ENCODE data around the gene LDLRAD3. TPM values are rescaled to one million over a fixed set of nuclear protein-coding genes. Genes with fewer than 3 reads are reported as not detected.

Gene LDLRAD3
- polyA plus RNA-seq, 1 donor (not counting 4 experiments of a cell fraction or from before 2014, with no cell fraction given), result 13.1 TPM

DNA sequence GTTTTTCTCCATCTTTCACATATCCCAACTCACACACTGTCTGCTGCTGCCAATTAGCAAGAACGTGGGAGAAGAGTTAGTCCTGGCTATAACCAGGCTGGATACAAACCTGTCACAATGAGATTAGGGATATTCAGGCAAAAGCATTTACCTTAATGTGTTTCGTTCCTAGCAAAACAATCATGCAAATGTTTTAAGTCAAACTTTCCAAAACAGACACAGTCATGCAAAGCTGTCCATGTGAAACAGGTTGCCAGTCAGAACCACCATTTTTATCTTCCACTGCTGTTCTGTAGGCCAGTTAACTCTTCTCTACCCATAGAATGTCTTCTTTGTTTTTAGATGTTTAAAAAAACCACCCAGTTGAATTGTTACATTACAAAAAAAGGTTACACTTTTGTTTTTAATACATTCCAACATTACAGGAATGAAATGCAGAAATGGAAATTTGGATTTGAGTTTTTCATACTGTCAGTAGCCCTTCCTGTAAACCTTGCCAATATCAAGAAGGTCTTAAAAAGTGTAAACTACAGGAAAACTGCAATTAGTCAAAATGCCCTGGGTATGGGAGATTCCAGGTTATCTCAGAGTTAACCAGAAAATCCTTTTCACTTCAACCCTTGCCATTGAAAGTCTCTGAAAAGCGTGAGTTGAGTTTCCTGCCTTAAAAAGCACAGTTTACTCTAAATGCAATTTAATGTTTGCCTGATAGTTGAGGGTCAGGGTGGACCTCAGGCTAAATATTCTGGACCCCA is 34.2 kb upstream of the LDLRAD3 start:
- no peak overlapping the region for H3K4me2 ChIP-seq (ENCODE audit: control insufficient read depth, extremely low read depth, insufficient read depth, low read depth, low read length)
- peaks cover 18% of the 10 kb centered on the region for H3K4me1 ChIP-seq (ENCODE audit: control insufficient read depth, extremely low read depth, insufficient read depth, low read length)
- DNase-seq (ENCODE audit: low read depth, low spot score) (no peak), FAIRE-seq (no peak)
- no peaks in the 10 kb centered on the region for H3K27me3 ChIP-seq (ENCODE audit: control insufficient read depth, extremely low read depth, insufficient read depth, low read length)
- no peaks in the 10 kb centered on the region for H3K79me2 ChIP-seq (ENCODE audit: control insufficient read depth, insufficient read depth, low read length)
- H2AFZ ChIP-seq (ENCODE audit: control insufficient read depth, low read length), result no peak overlapping the region
- no peak overlapping the region for H3K4me3 ChIP-seq (ENCODE audit: control insufficient read depth in 2 of 3, extremely low read depth in 1 of 3, insufficient read depth in 2 of 3, low read depth in 1 of 3, low read length in 3 of 3)
- no peak overlapping the region for H3K9ac ChIP-seq (ENCODE audit: control insufficient read depth, extremely low read depth, insufficient read depth, low read length)
- TF ChIP-seq EZH2 (IDR thresholded peaks at IDR 0.05; ENCODE audit: low read length), result no peak
- H4K20me1 ChIP-seq (ENCODE audit: control insufficient read depth, extremely low read depth, insufficient read depth, low read length), result no peaks in the 10 kb centered on the region
- dilution Hi-C loops (cut with MboI; ENCODE audit: extremely low pct_ligation_motif_present, low sequenced_read_pairs), result no loop called here
- H3K9me3 ChIP-seq (ENCODE audit: control insufficient read depth, low read depth, low read length), result no peaks in the 10 kb centered on the region
- H3K36me3 ChIP-seq (ENCODE audit: control insufficient read depth in 2 of 2, extremely low read depth in 1 of 2, insufficient read depth in 2 of 2, low read length in 2 of 2), result no peaks in the 10 kb centered on the region
- no peak overlapping the region for H3K27ac ChIP-seq (ENCODE audit: control insufficient read depth, insufficient read depth, low read length)
- H3K9me1 ChIP-seq (ENCODE audit: control insufficient read depth, extremely low read depth, insufficient read depth, low read length), result no peaks in the 10 kb centered on the region

DNA sequence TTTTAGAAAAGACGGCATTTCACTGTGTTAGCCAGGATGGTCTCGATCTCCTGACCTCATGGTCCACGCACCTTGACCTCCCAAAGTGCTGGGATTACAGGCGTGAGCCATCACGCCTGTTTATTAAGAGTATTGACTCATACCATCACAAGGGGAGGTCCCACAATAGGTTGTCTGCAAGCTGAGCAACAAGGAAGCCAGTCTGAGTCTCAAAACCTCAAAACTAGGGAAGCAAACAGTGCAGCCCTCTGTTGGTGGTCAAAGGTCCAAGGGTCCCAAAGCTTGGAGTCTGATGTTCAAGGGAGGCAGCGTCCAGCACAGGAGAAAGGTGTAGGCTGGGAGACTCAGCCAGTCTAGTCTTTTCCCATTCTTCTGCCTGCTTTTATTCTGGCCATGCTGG is 32.8 kb upstream of the LDLRAD3 start:
- no peak for DNase-seq (ENCODE audit: low read depth, low spot score)
- no peak overlapping the region for H3K4me3 ChIP-seq (ENCODE audit: control insufficient read depth in 2 of 3, extremely low read depth in 1 of 3, insufficient read depth in 2 of 3, low read depth in 1 of 3, low read length in 3 of 3)
- H4K20me1 ChIP-seq (ENCODE audit: control insufficient read depth, extremely low read depth, insufficient read depth, low read length), result no peaks in the 10 kb centered on the region
- H3K36me3 ChIP-seq (ENCODE audit: control insufficient read depth in 2 of 2, extremely low read depth in 1 of 2, insufficient read depth in 2 of 2, low read length in 2 of 2), result no peaks in the 10 kb centered on the region
- H3K27me3 ChIP-seq (ENCODE audit: control insufficient read depth, extremely low read depth, insufficient read depth, low read length), result no peaks in the 10 kb centered on the region
- H3K9me1 ChIP-seq (ENCODE audit: control insufficient read depth, extremely low read depth, insufficient read depth, low read length), result no peaks in the 10 kb centered on the region
- no peak overlapping the region for H3K9ac ChIP-seq (ENCODE audit: control insufficient read depth, extremely low read depth, insufficient read depth, low read length)
- H2AFZ ChIP-seq (ENCODE audit: control insufficient read depth, low read length), result no peak overlapping the region
- no peak for FAIRE-seq
- H3K4me1 ChIP-seq (ENCODE audit: control insufficient read depth, extremely low read depth, insufficient read depth, low read length), result peaks cover 18% of the 10 kb centered on the region
- no peak for TF ChIP-seq CTCF (optimal IDR thresholded peaks at IDR 0.05 in 1 of 3, IDR thresholded peaks at IDR 0.05 in 1 of 3, conservative IDR thresholded peaks at IDR 0.05 in 1 of 3; ENCODE audit: extremely low read depth in 1 of 3, insufficient read depth in 2 of 3, low read length in 3 of 3)
- TF ChIP-seq EZH2 (IDR thresholded peaks at IDR 0.05; ENCODE audit: low read length), result no peak
- H3K9me3 ChIP-seq (ENCODE audit: control insufficient read depth, low read depth, low read length), result no peaks in the 10 kb centered on the region
- no peak overlapping the region for H3K27ac ChIP-seq (ENCODE audit: control insufficient read depth, insufficient read depth, low read length)
- dilution Hi-C loops (cut with MboI; ENCODE audit: extremely low pct_ligation_motif_present, low sequenced_read_pairs), result no loop called here
- no peak overlapping the region for H3K4me2 ChIP-seq (ENCODE audit: control insufficient read depth, extremely low read depth, insufficient read depth, low read depth, low read length)
- H3K79me2 ChIP-seq (ENCODE audit: control insufficient read depth, insufficient read depth, low read length), result no peaks in the 10 kb centered on the region

Measured in keratinocyte (primary cell).